ENCODE data around the gene ATG16L2. TPM values are rescaled to one million over a fixed set of nuclear protein-coding genes. Genes with fewer than 3 reads are reported as not detected.

ATG16L2 gene
- total RNA-seq, 6 donors from 2014 or later, result 39.5 to 354 (median 86.4) TPM

GRCh38 chr11:72781063-72781312 lies 33.2 kb upstream of the ATG16L2 start:
- Histone ChIP-seq H3K4me1 (peaks cover 40 to 65% (median 53%) of the 10 kb centered on the region in 4 donors), H3K27me3 (no peaks in the 10 kb centered on the region), H3K36me3 (no peaks in the 10 kb centered on the region), H3K9me3 (no peaks in the 10 kb centered on the region), H3K27ac (peak overlapping the region; percentile 59 to 89 (median 79)), H3K4me3 (peak overlapping the region; percentile 23 to 83 (median 80))
- peak; percentile 2 to 5 for ATAC-seq (ENCODE audit: low FRiP score in 2 of 2)
- TF ChIP-seq EP300 (IDR thresholded peaks at IDR 0.05), result no peak
- TF ChIP-seq POLR2A (IDR thresholded peaks at IDR 0.05), result peak in 1 of 4 donors; percentile 46
- WGBS, 2 donors, result 58% methylated on average over 9 of the region's 17 CpGs; no CpG with 5 or more reads in 1 of the 2 donors
- peak; percentile 51 to 88 for DNase-seq

- Histone ChIP-seq H3K36me3 (no peaks in the 10 kb centered on the region), H3K4me1 (peaks cover 40 to 67% (median 54%) of the 10 kb centered on the region in 4 donors), H3K27ac (peak overlapping the region; percentile 59 to 89 (median 79)), H3K4me3 (peak overlapping the region; percentile 23 to 83 (median 80)), H3K27me3 (no peaks in the 10 kb centered on the region), H3K9me3 (no peaks in the 10 kb centered on the region)
- peak; percentile 58 to 92 for DNase-seq
- WGBS, 2 donors, result 0 to 2% methylated on average over 9 to 12 of the region's 89 CpGs
- peak; percentile 0 to 48 for ATAC-seq (ENCODE audit: low FRiP score in 2 of 2)
- TF ChIP-seq POLR2A (IDR thresholded peaks at IDR 0.05) (no peak), EP300 (IDR thresholded peaks at IDR 0.05) (no peak), CTCF (IDR thresholded peaks at IDR 0.05) (no peak), POLR2AphosphoS5 (IDR thresholded peaks at IDR 0.05) (no peak)
Measured at GRCh38 chr11:72781313-72782080, 32.7 kb upstream of the ATG16L2 start.

- Histone ChIP-seq H3K9me3 (no peaks in the 10 kb centered on the region), H3K27me3 (no peaks in the 10 kb centered on the region), H3K4me1 (peaks cover 39 to 68% (median 54%) of the 10 kb centered on the region in 4 donors), H3K36me3 (no peaks in the 10 kb centered on the region), H3K27ac (peak overlapping the region in 2 of 4 donors; percentile 85 to 89), H3K4me3 (peak overlapping the region in 3 of 4 donors; percentile 79 to 83 (median 82))
- TF ChIP-seq CTCF (IDR thresholded peaks at IDR 0.05) (no peak), POLR2A (IDR thresholded peaks at IDR 0.05) (no peak), POLR2AphosphoS5 (IDR thresholded peaks at IDR 0.05) (no peak), EP300 (IDR thresholded peaks at IDR 0.05) (no peak)
- DNase-seq, result no peak
- ATAC-seq (ENCODE audit: low FRiP score in 2 of 2), result no peak
- WGBS, 2 donors, result 30 to 39% methylated on average over 9 to 14 of the region's 14 CpGs
Measured at GRCh38 chr11:72782081-72782920, 31.9 kb upstream of the ATG16L2 start.

GRCh38 chr11:72783144-72783905 lies 30.9 kb upstream of the ATG16L2 start:
- Histone ChIP-seq H3K4me1 (peaks cover 43 to 68% (median 55%) of the 10 kb centered on the region in 4 donors), H3K27me3 (no peaks in the 10 kb centered on the region)

More at GRCh38 chr11:72783144-72783905, 30.9 kb upstream of the ATG16L2 start:
- no peak for DNase-seq
- WGBS, 2 donors, result 82 to 94% methylated on average over 1 to 2 of the region's 2 CpGs
- no peak for ATAC-seq (ENCODE audit: low FRiP score in 2 of 2)
- Histone ChIP-seq H3K4me3 (no peak overlapping the region), H3K9me3 (no peaks in the 10 kb centered on the region), H3K36me3 (no peaks in the 10 kb centered on the region), H3K27ac (peak overlapping the region in 2 of 4 donors; percentile 4 to 89)
- TF ChIP-seq CTCF (IDR thresholded peaks at IDR 0.05), result no peak
- TF ChIP-seq POLR2AphosphoS5 (IDR thresholded peaks at IDR 0.05), result no peak
- no peak for TF ChIP-seq EP300 (IDR thresholded peaks at IDR 0.05)
- no peak for TF ChIP-seq POLR2A (IDR thresholded peaks at IDR 0.05)

All from upper lobe of left lung (tissue), 6 donors.